HG03097 (cell line): ENCODE results near the gene EPHB1.
"Not testable (repeated sequence)": the region's sequence is repeated elsewhere in the genome, so short reads cannot be mapped to it uniquely, and the experiment has no call there.

Source experiments
- ATAC-seq: cut with Tn5 transposase; IDR thresholded peaks from one replicate; pipeline ENCODE4 v1.9.1; 2021; ENCODE audit not compliant: unreplicated experiment, low FRiP score

The EPHB1 gene

DNA sequence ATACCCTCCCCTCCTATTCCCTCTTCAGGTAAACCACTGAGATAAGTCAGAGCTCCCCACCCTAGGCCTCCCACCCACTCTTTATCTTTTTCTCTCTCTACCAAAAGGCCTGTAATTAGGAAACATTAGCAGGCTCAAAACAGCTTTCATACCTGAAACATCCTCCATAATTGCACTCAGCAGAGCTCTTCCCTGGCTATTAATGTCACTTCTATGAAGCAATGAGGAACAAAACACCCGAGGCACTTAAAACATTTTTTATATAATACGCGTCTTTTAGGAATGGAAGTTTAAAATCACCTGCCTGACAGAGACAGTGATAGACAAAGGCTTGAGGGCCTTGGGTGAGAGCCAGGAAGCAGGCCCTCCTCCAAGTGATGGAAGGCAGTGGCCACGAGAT is 138.9 kb downstream of the EPHB1 start:
- ATAC-seq: no peak

DNA sequence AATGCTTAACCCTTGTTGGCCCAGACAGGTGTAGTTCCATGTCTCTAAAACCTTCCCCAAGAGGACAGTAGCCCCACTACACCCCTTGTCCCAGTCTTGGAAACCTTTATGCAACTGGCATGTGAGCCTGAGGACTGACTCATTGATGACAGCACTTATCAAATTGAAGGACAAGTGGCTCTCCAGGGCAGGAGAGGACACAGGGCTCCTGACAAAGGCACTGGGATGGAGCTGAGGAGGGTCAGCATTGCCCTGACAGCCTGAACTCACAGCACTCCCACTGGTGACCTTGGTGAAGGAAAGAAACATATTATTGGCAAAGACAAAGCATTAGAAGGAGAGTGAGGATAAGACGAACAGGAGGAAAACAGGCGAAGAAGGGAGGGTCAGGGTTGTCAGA is 139.9 kb downstream of the EPHB1 start:
- no peak for ATAC-seq

DNA sequence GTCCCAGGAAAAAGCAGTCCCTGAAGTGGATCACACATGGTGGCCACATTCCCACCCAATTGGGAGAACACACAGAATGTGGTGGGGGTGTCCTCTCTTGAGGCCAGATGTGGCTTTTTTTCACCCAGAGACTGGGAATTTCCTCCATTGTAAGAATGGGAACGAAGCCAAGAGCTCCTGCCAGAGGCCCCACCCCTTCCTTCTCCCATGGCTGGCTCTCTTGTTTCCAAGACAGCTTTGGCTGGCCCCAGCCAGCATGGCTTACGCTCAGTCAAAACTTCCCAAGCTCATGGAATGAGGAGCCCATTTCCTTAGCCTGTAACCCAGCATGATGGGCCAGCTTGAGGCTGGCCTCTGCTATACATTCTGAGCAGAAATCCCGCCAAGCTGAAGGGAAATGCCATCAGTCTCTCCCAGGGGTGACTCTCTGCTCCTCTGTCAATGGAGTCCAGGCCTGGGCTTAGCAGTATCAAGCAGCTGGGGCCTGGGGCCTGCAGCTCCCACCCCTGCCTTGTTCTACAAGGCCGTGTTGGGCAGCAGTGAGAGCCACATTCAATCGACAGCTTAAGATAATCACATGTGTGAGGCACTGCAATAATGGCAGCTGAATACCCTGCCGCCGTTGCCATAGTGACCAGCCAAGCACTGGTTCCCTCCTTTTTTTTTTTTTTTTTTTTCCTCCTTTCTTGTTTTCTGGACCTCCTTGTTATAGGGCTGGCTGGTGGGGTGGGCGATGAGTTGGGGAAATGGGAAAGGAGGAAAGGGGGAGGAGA is 142.4 kb downstream of the EPHB1 start:
- ATAC-seq: no peak

DNA sequence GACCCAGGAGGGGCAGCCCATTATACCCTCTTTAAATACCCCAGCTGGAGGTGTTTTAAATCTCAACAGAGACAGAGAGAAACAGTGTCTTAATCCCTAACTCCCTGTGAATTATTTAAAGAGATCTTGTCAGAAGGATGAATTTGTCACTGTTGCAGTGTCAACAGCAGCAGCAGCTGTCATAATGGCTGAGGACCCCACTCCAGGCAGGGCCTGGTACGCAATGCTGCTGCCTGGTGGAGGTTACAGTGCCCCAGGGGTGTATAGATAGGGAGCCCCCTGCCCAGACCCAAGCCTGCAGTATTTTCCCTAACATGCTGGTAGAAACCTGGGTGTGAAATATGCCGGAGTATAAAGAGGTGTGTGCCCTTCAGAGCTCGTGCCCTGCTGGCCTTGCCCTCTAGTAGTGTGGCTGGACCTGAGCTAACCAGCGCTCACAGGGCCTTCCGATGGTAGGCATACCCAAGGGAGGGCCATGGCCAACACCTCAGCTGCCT is 143.0 kb downstream of the EPHB1 start:
- ATAC-seq: no peak

DNA sequence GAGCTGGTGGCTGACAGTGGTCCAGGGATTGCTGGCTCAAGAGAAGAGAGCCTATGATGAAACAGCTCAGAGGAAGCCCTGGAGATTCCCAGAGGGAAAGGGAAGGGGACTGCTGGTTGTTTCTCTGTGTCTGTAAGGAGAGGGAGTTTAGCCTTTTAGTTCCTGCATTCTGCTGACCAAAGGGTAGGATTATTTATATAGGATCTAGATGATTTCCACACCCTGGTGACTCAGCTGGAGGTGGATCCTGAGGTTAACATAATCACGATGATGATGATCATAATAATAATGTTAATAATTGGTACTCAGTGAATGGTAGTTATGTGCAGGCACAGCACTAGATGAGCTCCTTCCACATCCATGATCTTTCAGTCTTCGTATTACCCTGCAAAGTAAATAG is 144.9 kb downstream of the EPHB1 start:
- no peak for ATAC-seq

DNA sequence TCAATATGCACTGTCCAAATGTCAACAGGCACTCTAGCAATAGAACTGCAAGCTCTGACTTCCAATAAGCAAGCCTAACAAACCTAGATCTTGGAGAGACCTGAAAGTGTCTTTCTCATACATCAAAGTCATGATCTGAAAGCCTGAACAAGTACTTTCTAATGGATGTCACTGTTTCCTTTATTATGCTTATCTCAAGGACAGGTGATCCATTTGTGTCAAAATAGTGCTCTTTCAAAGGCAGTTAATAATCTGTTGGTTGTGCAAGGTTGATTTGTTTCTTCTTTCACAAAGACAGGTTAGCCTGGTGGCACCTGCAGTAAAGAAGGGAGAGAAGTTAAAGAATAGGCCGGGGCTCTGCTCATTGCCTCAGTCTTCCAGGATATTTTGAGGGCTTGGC is 146.8 kb downstream of the EPHB1 start:
- no peak for ATAC-seq

DNA sequence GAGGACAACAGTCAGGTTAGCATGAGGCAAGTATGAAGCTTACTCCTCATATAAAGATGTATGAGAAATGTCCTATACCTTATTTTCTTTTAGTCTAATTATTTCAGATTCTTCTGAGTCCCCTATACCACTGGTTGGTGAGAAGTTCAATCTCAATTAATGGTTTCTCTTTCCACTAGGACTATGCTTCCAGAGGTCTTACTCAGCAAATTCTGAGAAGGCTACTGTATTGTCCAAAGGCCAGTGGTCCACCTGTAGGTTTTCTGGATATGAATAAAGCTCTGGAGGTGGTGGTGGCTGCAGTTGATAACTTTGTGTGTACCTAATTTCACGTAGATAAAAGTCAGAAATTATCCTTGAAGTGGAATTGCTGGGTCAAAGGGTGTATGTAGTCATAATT is 149.4 kb downstream of the EPHB1 start:
- ATAC-seq: no peak

DNA sequence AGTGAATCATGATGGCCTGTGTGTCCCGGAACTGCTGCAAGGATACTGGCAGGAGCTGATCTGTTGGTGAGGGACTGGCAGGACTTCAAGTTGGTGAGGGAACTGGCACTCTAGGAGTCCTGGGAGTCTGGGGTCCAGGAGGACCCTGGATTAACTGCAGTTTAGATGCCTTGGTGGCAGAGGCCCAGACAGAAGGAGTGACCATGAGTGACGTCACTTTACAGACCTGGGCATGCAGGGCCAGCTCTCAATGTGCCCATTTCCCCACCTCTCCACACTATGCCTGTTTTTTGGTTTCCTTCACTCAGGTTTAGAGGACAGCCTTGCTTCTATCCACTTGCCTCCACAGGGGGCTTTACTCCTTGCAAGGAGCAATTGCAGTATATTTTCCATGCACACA is 154.1 kb downstream of the EPHB1 start:
- ATAC-seq: no peak

DNA sequence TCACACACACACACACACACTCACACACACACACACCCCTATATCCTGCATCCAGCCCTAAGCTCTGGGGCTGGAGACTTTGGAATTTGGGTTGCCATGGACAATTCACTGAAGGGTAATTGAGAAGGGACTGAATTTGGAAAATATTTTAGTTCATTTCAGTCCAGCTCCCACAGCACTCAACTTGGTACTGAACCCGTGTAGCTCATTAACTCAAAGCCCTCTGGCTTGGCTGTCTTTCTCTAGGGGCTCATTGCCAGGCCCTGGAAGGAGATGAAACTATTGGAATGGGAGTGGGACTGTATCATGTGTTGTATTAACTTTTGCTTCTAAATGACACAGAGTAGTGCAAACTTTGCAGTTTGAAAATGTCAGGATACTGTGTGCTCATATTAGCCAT is 157.3 kb downstream of the EPHB1 start:
- ATAC-seq: no peak

DNA sequence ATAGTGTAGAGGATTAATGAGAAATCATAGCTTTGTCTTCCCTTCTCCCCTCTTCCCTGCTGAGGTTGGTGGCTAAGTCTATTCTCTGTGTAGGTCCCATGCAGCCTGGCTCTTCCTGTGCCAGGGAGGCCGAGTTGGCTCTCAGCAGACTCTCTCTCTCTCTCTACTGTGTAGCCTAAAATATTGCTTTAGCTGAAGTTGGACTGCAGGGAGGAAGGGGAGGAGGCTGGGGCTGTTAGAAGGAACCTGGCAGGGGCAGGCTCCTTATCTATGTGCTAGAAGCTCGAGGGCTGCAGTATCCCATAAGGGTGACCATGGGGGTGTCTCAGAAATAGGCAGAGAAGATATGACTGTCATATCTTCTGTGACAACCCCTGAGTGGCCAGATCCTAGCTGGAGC is 160.8 kb downstream of the EPHB1 start:
- ATAC-seq: no peak

DNA sequence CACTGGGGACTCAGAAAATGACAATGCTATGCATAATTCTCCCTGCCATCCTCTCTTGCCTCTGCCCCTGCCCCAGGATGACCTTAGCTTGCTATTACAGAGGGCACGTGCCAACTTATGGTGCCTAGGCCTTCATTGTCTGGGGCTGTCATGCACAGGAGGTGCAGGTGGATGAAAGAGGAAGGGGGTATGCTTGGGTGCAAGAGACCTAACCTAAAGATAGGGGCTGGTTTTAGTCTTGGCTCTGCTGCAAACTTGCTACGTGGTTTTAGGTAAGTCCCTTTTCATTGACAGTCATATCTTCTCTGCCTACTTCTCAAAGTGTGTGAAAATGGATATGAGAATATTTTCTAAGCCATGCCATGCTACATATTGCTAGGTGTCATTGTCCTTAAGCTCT is 161.3 kb downstream of the EPHB1 start:
- ATAC-seq: no peak

DNA sequence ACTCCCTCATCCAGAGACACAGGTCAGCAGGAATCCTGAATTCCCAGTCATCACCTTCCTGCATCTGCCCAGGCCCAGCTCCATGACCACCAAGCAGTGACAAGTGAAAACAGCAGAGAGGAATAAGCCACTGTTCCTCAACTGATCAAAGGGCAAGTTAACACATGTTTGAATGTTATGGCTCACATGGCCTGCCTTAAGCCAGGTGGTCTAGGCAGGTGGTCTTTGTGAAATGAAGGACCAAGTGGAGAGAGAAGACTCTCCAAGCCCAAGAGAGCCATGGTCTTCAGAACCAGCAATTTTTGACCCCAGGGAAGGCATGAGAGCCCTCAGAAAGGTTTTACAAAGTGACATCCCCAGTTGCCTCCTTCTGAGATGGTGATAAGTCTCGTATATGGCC is 161.8 kb downstream of the EPHB1 start:
- ATAC-seq: no peak

DNA sequence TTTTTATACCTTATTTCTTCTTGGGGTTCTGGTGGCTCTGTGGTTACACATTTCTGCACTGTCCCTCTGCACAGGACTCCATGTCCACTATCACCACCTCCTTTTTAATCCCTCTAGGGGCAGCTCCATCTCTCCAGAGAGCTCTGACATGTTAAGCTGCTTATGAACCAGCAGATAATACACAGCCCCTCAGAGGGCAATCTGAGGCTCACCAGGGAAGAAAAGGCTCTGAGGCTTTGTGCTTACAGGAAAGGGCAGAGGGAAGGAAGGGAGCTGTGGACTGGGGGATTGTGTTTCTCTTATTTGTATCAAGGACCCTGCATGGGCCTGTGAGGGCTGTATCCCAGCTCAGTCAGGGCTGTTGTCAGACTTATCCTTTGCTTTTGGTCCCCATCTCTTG is 164.5 kb downstream of the EPHB1 start:
- ATAC-seq: no peak

DNA sequence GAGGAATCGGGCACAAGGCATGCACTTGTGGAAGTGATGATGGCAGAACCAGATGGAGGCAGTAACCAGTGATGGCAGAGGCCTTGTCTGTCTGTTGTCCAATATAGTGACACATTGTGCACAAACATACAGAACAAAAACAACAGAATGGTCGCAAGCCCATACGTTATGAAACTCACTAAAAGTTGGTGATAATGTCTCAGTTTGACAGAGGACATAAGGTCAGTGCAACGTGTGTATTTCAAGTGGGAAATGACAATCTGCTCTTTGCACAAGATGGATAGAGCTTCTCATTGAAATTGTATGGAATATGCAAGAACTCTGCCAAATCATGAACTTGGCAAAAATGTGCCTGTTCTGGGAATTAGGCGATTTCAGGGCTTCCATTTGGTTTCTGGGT is 169.2 kb downstream of the EPHB1 start:
- ATAC-seq: no peak

DNA sequence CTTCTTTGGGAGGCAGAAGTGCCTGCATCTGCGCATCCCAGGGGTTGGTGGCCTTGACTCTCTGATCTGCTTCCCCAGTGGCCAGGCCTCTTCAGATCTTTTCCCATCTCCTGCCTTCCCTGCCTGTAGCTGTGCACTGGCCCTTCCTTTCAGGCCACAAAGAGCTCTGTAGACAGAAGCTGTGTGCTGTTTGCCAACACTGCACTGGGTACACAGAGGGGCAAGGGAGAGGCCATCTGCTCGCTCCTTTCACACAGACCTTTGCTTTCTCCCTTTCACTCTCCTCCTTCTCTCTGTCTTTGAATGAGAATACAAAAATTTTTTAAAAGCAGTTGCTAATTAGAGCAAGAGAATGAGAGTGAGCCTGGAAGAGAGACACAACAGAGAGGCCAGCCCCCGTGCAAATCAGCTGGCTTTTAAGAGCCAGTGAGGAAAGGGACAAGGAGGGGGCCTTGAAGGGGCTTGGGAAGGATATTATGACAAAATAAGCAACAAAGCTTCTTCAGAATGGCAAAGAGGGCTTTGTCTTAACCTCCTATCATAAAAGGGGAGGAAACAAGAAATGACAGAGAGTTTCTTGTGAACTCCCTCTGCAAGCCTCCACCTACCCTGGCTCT is 170.9 kb downstream of the EPHB1 start:
- ATAC-seq: no peak

DNA sequence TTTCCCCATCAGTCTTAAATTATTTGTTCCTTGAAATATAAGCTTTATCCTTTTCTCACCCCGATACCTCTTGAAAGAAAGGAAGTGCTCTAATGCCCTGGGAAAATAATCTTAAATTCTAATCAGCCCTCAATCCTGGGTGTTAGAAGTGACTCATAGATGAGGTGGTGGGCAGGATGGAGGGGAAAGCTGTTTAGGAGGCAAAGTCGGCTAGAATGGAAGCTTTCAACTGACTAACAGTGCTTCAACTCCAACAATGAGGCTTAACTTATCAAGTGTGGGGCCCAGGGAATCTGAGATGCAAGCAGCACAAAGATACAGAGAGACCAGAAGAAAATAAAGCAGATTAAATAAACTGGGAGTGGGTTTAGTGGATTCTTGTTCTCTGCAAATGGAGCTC is 175.8 kb downstream of the EPHB1 start:
- no peak for ATAC-seq

DNA sequence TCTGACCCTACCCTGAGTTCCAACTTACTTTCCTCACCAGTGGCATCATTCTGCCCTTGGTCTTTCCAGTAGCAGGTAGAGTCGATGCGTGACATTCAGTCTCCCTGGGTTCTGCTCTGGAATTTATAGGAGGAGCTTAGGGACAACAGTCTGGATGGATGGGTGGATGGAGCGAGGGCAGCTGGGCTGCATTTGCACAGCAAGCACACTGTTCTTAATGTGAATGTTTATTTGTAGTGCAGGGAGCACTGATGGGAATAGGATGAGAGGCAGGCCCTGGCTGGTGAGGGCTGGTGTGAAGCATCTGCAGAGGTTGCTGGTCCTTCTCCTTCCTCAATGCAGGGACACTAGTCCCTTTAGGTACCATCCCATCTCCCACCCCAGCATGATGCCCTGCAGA is 176.2 kb downstream of the EPHB1 start:
- ATAC-seq: no peak

DNA sequence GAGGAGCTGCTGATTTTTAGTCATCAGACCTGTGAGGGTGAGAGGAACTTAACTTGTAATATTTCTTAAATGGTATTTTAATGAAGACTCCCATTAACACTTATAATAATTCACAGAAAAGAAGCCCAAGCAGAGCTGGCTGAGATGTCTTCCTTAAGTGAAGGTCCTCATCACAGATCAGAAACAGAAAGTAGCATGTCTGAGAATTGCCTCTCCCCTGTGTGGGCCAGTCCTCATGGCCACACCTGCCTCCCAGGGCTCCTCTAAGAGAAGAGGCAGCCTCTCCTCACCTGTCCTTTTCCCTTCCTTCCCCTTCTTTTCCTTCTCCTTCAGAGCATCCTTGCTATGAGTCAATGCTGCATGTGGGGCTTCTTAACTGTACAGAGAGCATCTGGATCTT is 176.8 kb downstream of the EPHB1 start:
- ATAC-seq: not testable (repeated sequence)

DNA sequence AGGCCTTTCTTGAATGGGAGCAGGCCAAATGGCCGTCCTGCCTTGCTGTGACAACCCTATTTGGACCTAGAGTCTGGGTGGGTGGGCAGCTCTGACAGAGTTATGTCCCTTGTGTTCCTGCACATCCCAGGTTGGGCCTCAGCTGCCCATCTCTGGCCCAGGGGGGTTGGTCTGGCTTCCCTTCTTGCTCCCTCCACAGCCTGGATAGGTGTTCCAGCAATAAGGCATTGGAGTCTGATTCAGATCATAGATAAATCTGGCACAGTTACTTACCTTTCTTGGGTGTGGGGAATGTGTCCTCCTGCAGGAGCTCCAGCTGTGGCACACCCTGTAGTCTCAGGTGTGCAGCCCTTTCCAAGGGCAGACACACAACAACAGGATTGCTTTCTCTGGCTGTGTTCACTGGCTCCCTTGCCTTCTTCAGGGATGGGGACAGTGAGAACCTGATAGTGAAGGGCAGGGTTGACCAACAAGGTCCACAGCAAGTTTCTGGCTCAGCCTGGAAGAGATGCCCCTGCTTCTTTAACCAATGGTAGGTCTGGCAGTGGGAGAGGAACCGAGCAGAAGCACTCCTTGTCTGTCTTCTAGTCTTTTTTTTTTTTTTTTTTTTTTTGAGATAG is 177.9 kb downstream of the EPHB1 start:
- no peak for ATAC-seq

DNA sequence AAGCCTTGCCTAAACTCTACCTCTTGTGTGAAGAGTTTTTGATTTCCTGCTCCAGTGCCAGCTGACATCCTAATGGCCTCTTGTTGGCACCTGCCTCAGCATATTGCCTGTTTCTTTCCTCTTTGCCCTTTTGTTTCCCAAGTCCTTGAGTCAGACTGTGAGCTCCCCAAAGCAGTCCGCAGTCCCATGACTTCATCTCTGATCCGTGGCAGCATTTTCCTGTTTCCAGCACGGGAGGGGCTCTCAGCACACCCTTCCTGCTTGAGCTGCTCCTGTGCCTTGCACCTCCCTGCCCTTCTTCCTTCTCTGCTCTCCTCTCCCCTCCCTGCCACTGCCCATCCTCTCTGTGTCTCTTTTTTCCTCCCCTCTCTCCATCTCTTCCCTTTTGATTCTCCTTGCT is 179.6 kb downstream of the EPHB1 start:
- ATAC-seq: no peak

DNA sequence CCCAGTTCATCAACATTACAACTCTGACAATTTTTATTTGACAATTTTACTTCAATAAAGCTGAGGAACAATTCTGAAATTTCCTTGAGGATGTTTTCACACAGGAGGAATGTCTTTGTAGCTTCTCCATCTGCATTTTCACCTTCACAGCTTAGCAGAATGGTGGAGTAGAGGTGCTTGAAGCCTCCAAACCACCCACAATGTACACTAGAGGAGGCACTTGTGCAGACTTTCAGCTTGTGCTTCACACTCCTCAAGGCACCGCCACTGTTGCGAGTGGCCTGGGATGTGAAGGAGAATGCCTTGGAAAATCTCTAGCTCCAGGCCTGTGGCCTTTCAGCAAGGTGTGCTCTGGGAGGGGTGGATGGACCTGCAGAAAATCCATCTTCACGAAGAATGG is 181.9 kb downstream of the EPHB1 start:
- no peak for ATAC-seq

DNA sequence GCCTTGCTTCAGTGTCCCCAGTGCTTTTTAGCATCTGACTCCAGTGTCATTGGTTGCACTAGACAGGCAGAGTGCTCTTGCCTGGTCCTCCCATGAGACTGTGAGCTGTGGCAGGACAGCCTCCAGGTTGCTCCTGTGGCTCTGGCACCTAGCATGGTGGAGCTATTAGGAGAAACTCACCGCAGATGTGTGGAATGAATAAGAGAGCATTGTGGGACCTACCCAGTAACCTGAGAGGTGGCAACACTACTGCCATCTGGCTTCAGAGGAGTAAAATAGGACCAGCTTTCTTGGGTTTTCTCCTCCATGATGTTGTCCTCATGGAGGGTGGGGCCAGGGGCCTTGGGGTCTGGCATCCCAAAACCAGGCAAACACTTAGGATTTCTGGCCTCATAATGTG is 183.6 kb downstream of the EPHB1 start:
- ATAC-seq: no peak
